ENCODE measurements around the gene KCNA10.
A peak's percentile ranks its signal among the peaks of the same experiment; 100 is the strongest.

The KCNA10 gene

GRCh38 chr1:110519125-110519810 lies at the start of gene KCNA10:
KCNA10 (minus strand) TSS chr1:110519175; CDS start chr1:110518787, 388 bp downstream.
- no peak for DNase-seq (ENCODE audit: low spot score)

- no peak for DNase-seq (ENCODE audit: low spot score)
These were observed 47.9 kb upstream of the KCNA10 start for GRCh38 chr1:110566836-110567235.

- no peak for DNase-seq (ENCODE audit: low spot score)
These were observed 46.6 kb upstream of the KCNA10 start for GRCh38 chr1:110565565-110565964.

- no peak for DNase-seq (ENCODE audit: low spot score)
These were observed 44.1 kb upstream of the KCNA10 start for GRCh38 chr1:110563089-110563488.

GRCh38 chr1:110561596-110561995 lies 42.6 kb upstream of the KCNA10 start:
- no peak for DNase-seq (ENCODE audit: low spot score)

- DNase-seq (ENCODE audit: low spot score), result peak; percentile 23
These were observed 40.2 kb upstream of the KCNA10 start for GRCh38 chr1:110559157-110559556.

- DNase-seq (ENCODE audit: low spot score), result no peak
These were observed 38.5 kb upstream of the KCNA10 start for GRCh38 chr1:110557481-110557880.

GRCh38 chr1:110556471-110556807 lies 37.5 kb upstream of the KCNA10 start:
- DNase-seq (ENCODE audit: low spot score), result no peak

GRCh38 chr1:110555807-110556470 lies 37.0 kb upstream of the KCNA10 start:
- no peak for DNase-seq (ENCODE audit: low spot score)

GRCh38 chr1:110554871-110555801 lies 36.2 kb upstream of the KCNA10 start:
- no peak for DNase-seq (ENCODE audit: low spot score)

- no peak for DNase-seq (ENCODE audit: low spot score)
These were observed 32.4 kb upstream of the KCNA10 start for GRCh38 chr1:110551278-110551809.

- no peak for DNase-seq (ENCODE audit: low spot score)
These were observed 30.9 kb upstream of the KCNA10 start for GRCh38 chr1:110549831-110550230.

GRCh38 chr1:110548381-110548780 lies 29.4 kb upstream of the KCNA10 start:
- peak; percentile 16 for DNase-seq (ENCODE audit: low spot score)

- no peak for DNase-seq (ENCODE audit: low spot score)
These were observed 28.0 kb upstream of the KCNA10 start for GRCh38 chr1:110547017-110547416.

- no peak for DNase-seq (ENCODE audit: low spot score)
These were observed 26.5 kb upstream of the KCNA10 start for GRCh38 chr1:110545492-110545891.

GRCh38 chr1:110544753-110545152 lies 25.8 kb upstream of the KCNA10 start:
- no peak for DNase-seq (ENCODE audit: low spot score)

- peak; percentile 54 for DNase-seq (ENCODE audit: low spot score)
These were observed 23.8 kb upstream of the KCNA10 start for GRCh38 chr1:110542725-110543124.

GRCh38 chr1:110541906-110542395 lies 23.0 kb upstream of the KCNA10 start:
- no peak for DNase-seq (ENCODE audit: low spot score)

- DNase-seq (ENCODE audit: low spot score), result no peak
These were observed 22.1 kb upstream of the KCNA10 start for GRCh38 chr1:110540891-110541685.

- DNase-seq (ENCODE audit: low spot score), result no peak
These were observed 19.9 kb upstream of the KCNA10 start for GRCh38 chr1:110538921-110539320.

- no peak for DNase-seq (ENCODE audit: low spot score)
These were observed 19.1 kb upstream of the KCNA10 start for GRCh38 chr1:110538075-110538474.
